NCI-H82 treated with DMSO at 0.1 percent for 48 hours (cell line): ENCODE data around the gene STK36.

ENCODE experiments used
- DNase-seq: peaks from one replicate; lab custom pipeline; 2025; ENCODE audit not compliant: unreplicated experiment; lab: John Stamatoyannopoulos, UW

STK36 gene

GRCh38 chr2:218746470-218746795 is 74.5 kb downstream of the STK36 start:
- DNase-seq, result no peak

DNA sequence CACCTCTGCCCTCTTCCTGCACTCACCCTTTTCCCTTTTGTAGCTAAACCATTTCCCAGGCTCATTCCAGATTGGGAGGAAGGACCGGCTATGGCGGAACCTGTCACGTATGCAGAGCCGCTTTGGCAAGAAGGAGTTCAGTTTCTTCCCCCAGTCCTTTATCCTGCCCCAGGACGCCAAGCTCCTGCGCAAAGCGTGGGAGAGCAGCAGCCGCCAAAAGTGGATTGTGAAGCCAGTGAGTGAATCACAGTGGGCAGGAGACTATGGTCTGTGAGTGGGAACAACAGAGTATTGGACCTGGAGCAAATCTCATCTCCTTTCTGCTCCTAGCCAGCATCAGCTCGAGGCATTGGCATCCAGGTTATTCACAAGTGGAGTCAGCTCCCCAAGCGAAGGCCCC is 75.1 kb downstream of the STK36 start:
- DNase-seq, result no peak

DNA sequence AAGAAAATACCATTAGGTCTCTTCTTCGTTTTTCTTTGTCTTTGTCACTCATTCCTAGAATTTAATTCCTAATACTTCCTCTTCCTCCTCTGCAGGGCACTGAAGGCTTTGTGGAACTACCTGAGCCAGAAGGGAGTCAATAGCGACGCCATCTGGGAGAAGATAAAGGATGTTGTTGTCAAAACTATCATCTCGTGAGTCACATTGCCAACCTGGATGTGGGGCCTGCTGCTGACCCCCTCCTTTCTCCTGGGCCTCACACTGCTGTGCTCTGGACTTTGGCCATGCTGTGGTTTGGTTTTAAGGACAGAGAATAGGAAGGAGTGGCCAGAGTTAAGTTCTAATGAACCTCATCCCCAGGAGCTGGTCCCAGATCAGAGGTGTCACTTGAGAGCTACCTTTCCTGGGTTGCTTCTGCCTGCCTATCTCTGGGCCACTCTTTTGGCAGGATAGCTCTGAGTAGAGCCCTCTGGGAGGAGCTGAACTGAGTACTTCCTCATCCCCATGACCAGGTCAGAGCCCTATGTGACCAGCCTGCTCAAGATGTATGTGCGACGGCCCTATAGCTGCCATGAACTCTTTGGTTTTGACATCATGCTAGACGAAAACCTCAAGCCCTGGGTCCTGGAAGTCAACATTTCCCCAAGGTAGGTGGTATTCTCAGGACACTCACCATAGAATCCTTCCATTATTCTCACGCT is 77.0 kb downstream of the STK36 start:
- DNase-seq, result no peak
